Neural cell (in vitro differentiated cells): ENCODE measurements around the gene MAP3K13. TPM values are rescaled to one million over a fixed set of nuclear protein-coding genes. Genes with fewer than 3 reads are reported as not detected.
A peak's percentile ranks its signal among the peaks of the same experiment; 100 is the strongest.

Experiments
- H2AFZ ChIP-seq: fragments of 200-600, 300-800 bp; sonication (generic), shearing (Covaris generic); 2 replicates; pipeline ENCODE4 v1.6.0; 2014; ENCODE audit warnings: low read depth, mild to moderate bottlenecking, antibody characterized with exemption, low read length, moderate library complexity
- H3F3A ChIP-seq: fragments of 200-600 bp; shearing (Covaris generic); 2 replicates; pipeline ENCODE4 v1.6.1; 2016; ENCODE audit warnings: mild to moderate bottlenecking, moderate library complexity, mixed read lengths, antibody characterized with exemption, low read length; ENCODE audit not compliant: insufficient read depth, poor library complexity, severe bottlenecking
- H3K27ac ChIP-seq: fragments of 200-600, 300-800 bp; sonication (generic), shearing (Covaris generic); 2 replicates; pipeline ENCODE4 v1.5.1; 2014; ENCODE audit warnings: mild to moderate bottlenecking, low read length, moderate library complexity
- H3K27me3 ChIP-seq: fragments of 300-800, 200-600 bp; sonication (generic), shearing (Covaris generic); 2 replicates; pipeline ENCODE4 v1.6.0; 2014; ENCODE audit warnings: mild to moderate bottlenecking, low read depth, low read length, moderate library complexity; ENCODE audit not compliant: insufficient read depth
- H3K36me3 ChIP-seq: fragments of 300-800, 200-600 bp; sonication (generic), shearing (Covaris generic); 2 replicates; pipeline ENCODE4 v1.5.1; 2014; ENCODE audit warnings: mild to moderate bottlenecking, antibody characterized with exemption, low read length, moderate library complexity; ENCODE audit not compliant: insufficient read depth
- H3K4me2 ChIP-seq: fragments of 300-800, 200-600 bp; sonication (generic), shearing (Covaris generic); 2 replicates; pipeline ENCODE4 v1.6.0; 2014; ENCODE audit warnings: mild to moderate bottlenecking, low read length
- H3K4me3 ChIP-seq: fragments of 300-800, 200-600 bp; sonication (generic), shearing (Covaris generic); 2 replicates; pipeline ENCODE4 v1.5.1; 2014; ENCODE audit warnings: mild to moderate bottlenecking, low read length, moderate library complexity
- H3K79me2 ChIP-seq: fragments of 200-600 bp; shearing (Covaris generic); replicated peaks from 2 replicates; pipeline ENCODE4 v1.6.0; 2014; ENCODE audit warnings: mild to moderate bottlenecking, low read length, moderate library complexity; ENCODE audit not compliant: insufficient read depth
- H3K9ac ChIP-seq: fragments of 300-800, 200-600 bp; sonication (generic), shearing (Covaris generic); 2 replicates; pipeline ENCODE4 v1.6.1; 2016; ENCODE audit warnings: mild to moderate bottlenecking, low read length, mixed read lengths
- H3K9me2 ChIP-seq: fragments of 200-600 bp; shearing (Covaris generic); 2 replicates; pipeline ENCODE4 v1.6.1; 2016; ENCODE audit warnings: mild to moderate bottlenecking, low read length, mixed read lengths; ENCODE audit not compliant: insufficient read depth
- H3K9me3 ChIP-seq: fragments of 200-600, 300-800 bp; sonication (generic), shearing (Covaris generic); 2 replicates; pipeline ENCODE4 v1.6.1; 2016; ENCODE audit warnings: mild to moderate bottlenecking, mixed run types, low read length, moderate library complexity, mixed read lengths
- H4K20me1 ChIP-seq: fragments of 200-600 bp; shearing (Covaris generic); 2 replicates; pipeline ENCODE4 v1.6.1; 2016; ENCODE audit warnings: mild to moderate bottlenecking, mixed run types; ENCODE audit not compliant: insufficient read depth
- CTCF ChIP-seq: fragments of 450-650 bp; IDR thresholded peaks from 2 replicates; pipeline ENCODE4 v1.5.1; 2014; ENCODE audit warnings: antibody characterized with exemption, mild to moderate bottlenecking, moderate library complexity; ENCODE audit not compliant: poor library complexity, severe bottlenecking
- EP300 ChIP-seq: fragments of 450-650 bp; conservative IDR thresholded peaks from 2 replicates; pipeline ENCODE4 v1.6.1; 2014; ENCODE audit warnings: antibody characterized with exemption, mild to moderate bottlenecking, moderate library complexity; ENCODE audit not compliant: poor library complexity, severe bottlenecking
- EZH2 ChIP-seq: fragments of 200-600, 300-800 bp; shearing (Covaris generic), sonication (generic); IDR thresholded peaks from 2 replicates; pipeline ENCODE4 v1.6.1; 2014; ENCODE audit warnings: antibody characterized with exemption, low read length, borderline replicate concordance, mild to moderate bottlenecking; ENCODE audit not compliant: insufficient read depth, poor library complexity, severe bottlenecking
- MXI1 ChIP-seq: fragments of 450-650 bp; conservative IDR thresholded peaks from 2 replicates; pipeline ENCODE4 v1.6.1; 2014; ENCODE audit warnings: antibody characterized with exemption, mild to moderate bottlenecking; ENCODE audit not compliant: poor library complexity, severe bottlenecking
- POLR2AphosphoS5 ChIP-seq: IDR thresholded peaks from 2 replicates; pipeline ENCODE4 v1.6.1; 2012
- RAD21 ChIP-seq: fragments of 450-650 bp; conservative IDR thresholded peaks from 2 replicates; pipeline ENCODE4 v1.6.1; 2014; ENCODE audit warnings: antibody characterized with exemption, mild to moderate bottlenecking, moderate library complexity
- REST ChIP-seq: IDR thresholded peaks from 2 replicates; pipeline ENCODE4 v1.6.1; 2012; ENCODE audit warnings: borderline replicate concordance
- SMC3 ChIP-seq: fragments of 450-650 bp; conservative IDR thresholded peaks from 2 replicates; pipeline ENCODE4 v1.6.1; 2014; ENCODE audit warnings: antibody characterized with exemption, mild to moderate bottlenecking, moderate library complexity; ENCODE audit not compliant: poor library complexity
- TAF1 ChIP-seq: IDR thresholded peaks from 2 replicates; pipeline ENCODE4 v1.6.1; 2012; ENCODE audit warnings: low read depth
- polyA plus RNA-seq: library from polyadenylated mRNA; depleted of rRNA; stranded (reverse); fragments of >200 nt; gene quantifications from 2 replicates; pipeline ENCODE4 v1.2.3, GENCODE V29; 2014

The MAP3K13 gene
- polyA plus RNA-seq, 1 donor from 2014 or later = 33.8 TPM

DNA sequence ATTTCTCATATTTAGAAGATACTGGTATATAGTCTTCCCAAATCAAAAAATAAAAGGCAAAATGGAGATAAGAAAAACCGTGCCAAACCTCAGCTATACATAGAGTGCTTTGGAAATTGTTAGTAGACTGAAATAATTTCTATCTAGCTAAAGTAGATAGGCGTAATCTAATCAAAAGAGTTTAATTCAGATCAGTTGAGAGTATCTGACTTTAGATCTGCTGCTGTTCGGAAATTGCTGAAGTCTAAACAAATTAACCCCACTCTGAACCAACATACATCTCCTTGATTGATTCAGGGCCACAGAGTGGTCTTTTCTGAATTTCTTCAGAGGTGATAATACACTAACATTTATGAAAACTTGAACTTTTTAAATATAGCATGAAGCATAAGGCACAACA, 40.1 kb downstream of the MAP3K13 start:
- H4K20me1 ChIP-seq = no peaks in the 10 kb centered on the region
- H3K36me3 ChIP-seq = no peaks in the 10 kb centered on the region
- peak overlapping the region; percentile 7 for H3K4me3 ChIP-seq
- TF ChIP-seq CTCF (no peak), EZH2 (no peak), TAF1 (no peak), EP300 (no peak), REST (no peak), MXI1 (no peak), RAD21 (no peak), POLR2AphosphoS5 (no peak), SMC3 (no peak)
- H2AFZ ChIP-seq = no peak overlapping the region
- H3K9me2 ChIP-seq = no peaks in the 10 kb centered on the region
- no peaks in the 10 kb centered on the region for H3K27me3 ChIP-seq
- no peak overlapping the region for H3K4me2 ChIP-seq
- H3K9ac ChIP-seq = no peak overlapping the region
- H3K79me2 ChIP-seq = no peaks in the 10 kb centered on the region
- H3K27ac ChIP-seq = peak overlapping the region; percentile 11
- no peaks in the 10 kb centered on the region for H3K9me3 ChIP-seq
- H3F3A ChIP-seq = no peaks in the 10 kb centered on the region

DNA sequence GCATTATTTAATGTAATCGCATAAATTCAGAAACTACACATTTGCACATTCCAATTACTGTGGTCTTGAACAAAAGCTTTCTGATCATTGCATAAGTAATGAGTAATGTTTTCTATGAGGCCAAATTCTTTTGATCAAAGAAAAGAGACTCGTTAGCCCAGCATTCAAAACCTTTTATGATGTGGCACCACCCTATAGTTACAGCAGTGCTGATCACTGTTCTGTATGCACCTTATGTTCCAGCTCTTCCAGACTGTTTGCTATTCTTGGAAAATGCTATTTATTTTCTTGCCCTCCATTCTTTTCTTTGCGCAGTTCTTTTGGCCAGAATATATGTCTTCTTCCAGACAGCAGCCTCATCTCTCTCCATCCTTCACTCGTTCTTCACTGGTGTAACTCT, 42.3 kb downstream of the MAP3K13 start:
- no peaks in the 10 kb centered on the region for H3K9me3 ChIP-seq
- H3F3A ChIP-seq = no peaks in the 10 kb centered on the region
- no peaks in the 10 kb centered on the region for H3K27me3 ChIP-seq
- TF ChIP-seq RAD21 = no peak
- no peak for TF ChIP-seq TAF1
- no peak for TF ChIP-seq SMC3
- no peak for TF ChIP-seq CTCF
- TF ChIP-seq REST = no peak
- no peak for TF ChIP-seq EZH2
- TF ChIP-seq MXI1 = no peak
- no peak for TF ChIP-seq EP300
- TF ChIP-seq POLR2AphosphoS5 = no peak
- no peak overlapping the region for H3K4me2 ChIP-seq
- no peak overlapping the region for H3K27ac ChIP-seq
- H3K79me2 ChIP-seq = no peaks in the 10 kb centered on the region
- H3K9ac ChIP-seq = no peak overlapping the region
- H3K9me2 ChIP-seq = no peaks in the 10 kb centered on the region
- H4K20me1 ChIP-seq = no peaks in the 10 kb centered on the region
- H3K36me3 ChIP-seq = no peaks in the 10 kb centered on the region
- H3K4me3 ChIP-seq = no peak overlapping the region
- H2AFZ ChIP-seq = no peak overlapping the region
